NCI-H2107 treated with DMSO at 0.1 percent for 48 hours (cell line): ENCODE data around the gene TRAK1.

Experiments used
- DNase-seq: peaks from one replicate; lab custom pipeline; 2025; ENCODE audit not compliant: unreplicated experiment; lab: John Stamatoyannopoulos, UW

Gene TRAK1

DNA sequence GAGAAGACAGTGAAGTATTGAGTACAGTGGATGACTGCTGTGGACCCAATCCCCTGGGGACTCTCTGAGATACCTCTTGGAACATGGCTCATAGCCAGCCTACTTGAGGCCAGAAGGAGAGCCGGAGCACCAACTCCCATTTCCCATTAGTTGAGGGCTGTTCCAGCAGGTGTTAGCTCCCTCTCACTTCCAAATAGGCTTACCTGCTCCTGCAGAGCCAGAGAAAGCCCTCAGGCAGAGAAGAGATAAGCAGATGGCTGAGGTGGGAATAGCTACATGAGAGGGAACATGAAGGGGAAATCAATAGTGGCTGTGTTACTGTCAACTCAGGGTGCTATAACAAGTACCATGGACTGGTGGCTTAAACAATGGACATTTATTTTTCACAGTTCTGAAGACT is 179.4 kb downstream of the TRAK1 start:
- peak; percentile 84 for DNase-seq

GRCh38 chr3:42271786-42272185 is 180.6 kb downstream of the TRAK1 start:
- no peak for DNase-seq

DNA sequence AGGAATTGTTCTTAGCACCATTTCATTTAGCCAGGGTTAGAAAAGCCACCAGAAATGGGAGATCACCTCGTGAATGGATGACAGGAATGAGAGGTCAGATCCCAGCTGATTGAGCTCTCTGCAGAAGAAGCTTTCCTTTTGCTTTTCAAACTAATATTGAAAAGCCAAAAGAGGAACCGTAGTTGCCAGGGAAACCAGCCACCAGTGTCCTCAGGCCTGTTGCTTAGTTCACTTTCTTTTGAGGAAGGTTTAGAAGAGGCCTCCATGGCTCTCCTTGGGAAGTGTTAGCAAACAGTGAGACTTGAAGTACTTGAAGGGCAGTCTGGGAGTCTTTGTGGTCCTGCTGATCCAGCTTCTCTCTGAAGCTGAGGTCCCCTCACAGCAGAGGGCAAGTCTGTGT is 182.2 kb downstream of the TRAK1 start:
- no peak for DNase-seq

DNA sequence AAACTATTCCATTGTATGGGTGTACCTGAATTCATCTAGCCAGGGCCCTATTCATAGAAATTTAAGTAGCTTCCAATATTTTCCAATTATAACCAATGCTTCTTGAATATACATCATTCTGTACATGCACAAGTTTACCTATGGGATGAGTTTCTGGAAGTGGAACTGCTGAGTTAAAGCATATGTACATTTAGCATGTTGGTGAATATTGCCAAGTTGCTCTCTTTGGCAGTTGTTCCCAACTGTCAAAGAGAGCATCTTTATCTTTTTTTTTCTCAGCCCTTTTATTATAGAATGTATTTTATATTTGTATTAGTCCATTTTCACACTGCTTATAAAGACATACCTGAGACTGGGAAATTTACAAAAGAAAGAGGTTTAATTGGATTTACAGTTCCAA is 183.1 kb downstream of the TRAK1 start:
- no peak for DNase-seq

GRCh38 chr3:42275217-42275616 is 184.1 kb downstream of the TRAK1 start:
- DNase-seq: no peak
